ENCODE results near the gene TAS2R16. TPM values are rescaled to one million over a fixed set of nuclear protein-coding genes. Genes with fewer than 3 reads are reported as not detected.

The TAS2R16 gene, protein sequence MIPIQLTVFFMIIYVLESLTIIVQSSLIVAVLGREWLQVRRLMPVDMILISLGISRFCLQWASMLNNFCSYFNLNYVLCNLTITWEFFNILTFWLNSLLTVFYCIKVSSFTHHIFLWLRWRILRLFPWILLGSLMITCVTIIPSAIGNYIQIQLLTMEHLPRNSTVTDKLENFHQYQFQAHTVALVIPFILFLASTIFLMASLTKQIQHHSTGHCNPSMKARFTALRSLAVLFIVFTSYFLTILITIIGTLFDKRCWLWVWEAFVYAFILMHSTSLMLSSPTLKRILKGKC
- not detected in 2 replicates for total RNA-seq

DNA sequence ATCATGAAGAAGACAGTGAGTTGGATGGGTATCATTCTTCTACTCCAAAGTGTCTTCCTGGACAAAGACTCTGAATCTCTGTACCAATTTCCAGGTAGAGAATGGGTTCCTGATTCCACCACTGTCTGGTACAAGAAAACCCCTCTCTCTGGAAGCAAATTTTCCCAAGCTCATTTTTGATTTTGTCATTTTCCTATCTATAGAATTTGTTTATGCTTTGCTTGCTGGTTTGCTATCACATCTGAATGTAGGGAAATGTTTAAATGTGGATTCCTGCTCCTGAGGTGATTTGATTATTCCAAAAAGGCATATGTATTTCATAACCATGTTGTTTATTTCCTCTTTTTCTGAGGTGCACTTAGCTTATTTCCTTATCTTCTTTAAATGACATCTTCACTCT lies at the start of gene TAS2R16:
Gene TAS2R16 (minus strand): TSS at position 101 of the 400 bp plus-strand sequence. CDS start 66 bp downstream, at position 35.

Other genes with a start within 250 kb of the TAS2R16 start
- gene CADPS2, start 109.2 kb downstream of the TAS2R16 start, total RNA-seq = 20.8 and 23.4 TPM in 2 replicates
- not detected in 2 replicates for gene SLC13A1, start 204.3 kb upstream of the TAS2R16 start, total RNA-seq

Measured in myometrial cell (primary cell).